ENCODE results near the gene C3orf18. TPM values are rescaled to one million over a fixed set of nuclear protein-coding genes. Genes with fewer than 3 reads are reported as not detected.
A peak's percentile ranks its signal among the peaks of the same experiment; 100 is the strongest.

C3orf18 gene
- polyA plus RNA-seq, 1 donor: 19.4 TPM

GRCh38 chr3:50580683-50581458 lies 13.3 kb upstream of the C3orf18 start:
- no peak for DNase-seq

DNA sequence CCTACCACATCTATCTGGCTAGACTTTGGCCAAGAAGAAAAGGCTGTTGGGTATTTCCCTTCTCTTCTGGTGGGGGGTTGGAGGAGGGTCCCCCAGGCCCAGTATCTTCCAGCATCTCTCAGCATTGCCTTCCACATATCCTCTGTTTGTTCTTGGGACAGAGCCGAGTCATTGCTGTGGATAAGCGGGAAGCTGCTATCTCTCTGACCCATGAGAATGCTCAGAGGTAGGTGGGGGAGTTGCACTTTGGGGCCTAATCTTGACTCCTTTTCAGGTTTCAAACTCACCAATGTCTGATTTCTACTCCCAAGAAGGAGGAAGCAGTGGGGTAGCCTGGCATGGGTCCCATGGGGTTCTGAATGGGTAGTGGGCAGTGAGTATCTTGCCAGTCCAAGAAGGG lies 9.8 kb upstream of the C3orf18 start:
- DNase-seq: no peak

DNA sequence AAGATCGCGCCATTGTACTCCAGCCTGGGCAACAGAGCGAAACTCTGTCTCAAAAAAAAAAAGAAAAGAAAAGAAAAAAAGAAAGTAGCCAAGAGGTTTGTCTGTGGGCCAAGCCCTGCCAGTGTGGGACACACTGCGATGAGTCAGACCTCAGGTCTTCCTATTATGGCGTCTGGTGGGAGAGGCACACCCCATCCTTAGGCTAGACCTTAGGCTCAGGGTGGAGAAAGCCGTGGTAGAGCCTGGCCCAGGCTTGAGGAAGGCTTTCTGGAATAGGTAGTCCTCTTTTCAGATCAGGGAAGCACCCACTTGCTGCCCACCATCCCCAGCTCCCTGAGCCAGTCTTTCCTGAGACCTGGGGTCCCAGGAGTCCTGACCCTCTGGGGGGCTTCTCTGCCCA lies 7.8 kb upstream of the C3orf18 start:
- DNase-seq: no peak

GRCh38 chr3:50574444-50574831 lies 6.9 kb upstream of the C3orf18 start:
- DNase-seq: no peak

DNA sequence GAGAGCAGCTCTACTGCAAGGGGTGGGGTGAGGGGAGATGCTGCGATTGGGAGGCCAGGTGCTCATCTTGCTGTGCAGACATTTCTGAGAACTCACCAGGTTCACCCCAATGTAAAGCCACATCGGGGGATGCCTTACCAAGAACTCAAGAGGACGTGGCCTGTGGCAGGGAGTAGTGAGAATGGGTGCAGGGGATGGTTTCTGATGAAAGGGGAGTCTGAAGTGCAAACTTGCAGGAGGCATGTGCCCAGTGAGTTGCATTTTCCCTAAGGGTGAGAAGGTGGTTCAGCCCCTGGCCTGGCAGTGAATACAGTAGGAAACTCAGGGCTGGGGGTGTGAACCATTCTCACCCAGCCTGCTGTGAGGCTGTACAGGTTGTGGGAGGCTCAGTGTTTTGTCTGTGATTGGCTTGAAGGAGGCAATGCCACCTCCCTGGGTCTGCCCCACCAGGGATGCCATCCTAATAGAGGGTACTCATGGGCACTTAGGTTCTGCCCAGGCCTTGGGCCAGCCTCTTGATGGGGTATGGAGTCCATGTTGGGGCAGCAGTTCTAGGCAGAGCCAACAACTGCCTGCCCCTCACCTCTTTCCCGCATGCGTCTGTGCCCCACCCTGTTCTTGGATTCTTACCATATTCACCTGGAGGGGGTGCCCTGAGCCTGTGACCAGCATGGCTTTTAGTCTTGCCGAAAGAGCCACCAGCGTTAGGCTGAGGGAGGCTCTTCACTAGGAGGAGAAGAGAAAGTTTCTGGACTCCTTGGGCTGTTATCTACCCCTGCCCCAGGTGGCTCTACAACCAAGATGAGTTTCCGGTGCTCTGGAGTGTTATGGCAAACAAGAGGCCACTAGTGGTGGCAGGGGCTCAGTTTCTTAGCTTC lies 6.3 kb upstream of the C3orf18 start:
- no peak for DNase-seq

- no peak for DNase-seq
Measured at GRCh38 chr3:50572801-50573371, 5.3 kb upstream of the C3orf18 start.

DNA sequence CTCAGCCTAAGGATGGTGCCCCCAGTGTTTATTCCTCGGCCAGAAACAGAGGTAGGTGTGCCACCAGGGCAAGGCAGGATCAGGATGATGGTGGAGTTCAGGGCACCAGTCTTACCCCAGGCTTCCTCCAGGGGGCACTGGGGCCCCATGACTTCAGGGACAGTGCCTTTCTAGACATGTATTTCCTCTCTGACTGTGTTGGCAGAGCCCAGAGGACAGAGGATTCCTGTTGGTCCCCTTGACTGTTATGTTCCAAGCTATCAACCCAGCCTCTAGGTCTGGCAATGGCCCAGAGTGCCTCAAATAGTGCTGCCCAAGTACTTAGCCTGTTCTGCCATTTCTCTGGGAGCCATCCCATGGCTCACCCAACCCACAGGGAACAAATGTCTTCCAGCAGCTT lies 4.6 kb upstream of the C3orf18 start:
- DNase-seq: peak; percentile 70

DNA sequence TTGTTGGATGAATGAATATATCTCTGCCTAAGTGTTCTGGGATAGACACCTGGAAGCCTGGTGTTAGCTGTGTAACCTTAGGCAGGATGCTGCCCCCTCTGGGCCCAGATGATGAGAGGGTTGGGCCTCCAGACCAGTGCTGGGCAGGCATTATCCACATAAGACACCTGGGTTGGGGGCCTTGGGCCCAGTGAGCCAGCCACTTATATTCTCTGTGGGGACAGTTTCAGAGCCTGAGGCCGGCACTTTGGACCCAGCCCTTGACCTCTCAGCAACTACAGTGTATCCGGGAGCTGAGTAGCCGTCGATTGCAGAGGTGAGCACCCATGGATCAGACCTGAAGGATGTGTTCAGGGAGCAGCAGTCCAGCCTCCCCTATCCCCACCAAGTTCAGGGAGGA lies 3.9 kb upstream of the C3orf18 start:
- no peak for DNase-seq

DNA sequence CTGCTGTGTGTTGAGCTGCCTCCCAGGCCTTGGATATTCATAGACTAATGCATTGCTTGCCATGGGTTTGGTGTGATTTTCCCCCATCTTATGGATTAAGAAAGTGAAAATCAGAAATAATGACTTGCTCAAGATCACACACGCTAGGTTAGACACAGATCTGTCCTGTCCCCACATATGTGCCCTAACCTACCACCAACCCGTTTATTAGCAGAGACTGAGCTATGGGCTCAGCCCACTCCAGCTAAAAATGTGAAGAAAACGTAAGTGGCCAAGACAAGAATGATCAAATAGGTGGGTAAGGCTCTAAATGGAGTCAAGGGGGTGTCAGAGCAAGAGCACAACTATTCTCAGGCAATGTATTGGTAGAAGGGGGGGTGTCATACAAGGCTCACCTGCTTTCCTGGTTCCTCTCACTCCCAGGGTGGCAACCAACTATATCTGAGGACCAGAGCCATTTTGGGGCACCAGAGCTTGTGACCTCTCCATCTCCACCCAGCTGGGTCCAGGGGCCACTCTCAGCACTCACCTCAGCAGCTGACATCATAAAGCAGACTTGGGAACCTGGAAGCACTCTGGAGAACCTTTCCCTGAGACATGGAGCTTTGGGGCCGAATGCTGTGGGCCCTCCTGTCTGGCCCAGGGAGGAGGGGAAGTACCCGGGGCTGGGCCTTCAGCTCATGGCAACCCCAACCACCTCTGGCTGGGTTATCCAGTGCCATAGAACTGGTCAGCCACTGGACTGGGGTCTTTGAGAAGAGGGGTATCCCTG lies 3.1 kb upstream of the C3orf18 start:
- DNase-seq: no peak

GRCh38 chr3:50568947-50569749 lies 1.6 kb upstream of the C3orf18 start, which contains the start of gene HEMK1:
HEMK1 (plus strand) TSS chr3:50569522; CDS start chr3:50571105, 1,583 bp downstream.
- DNase-seq: peak; percentile 96

DNA sequence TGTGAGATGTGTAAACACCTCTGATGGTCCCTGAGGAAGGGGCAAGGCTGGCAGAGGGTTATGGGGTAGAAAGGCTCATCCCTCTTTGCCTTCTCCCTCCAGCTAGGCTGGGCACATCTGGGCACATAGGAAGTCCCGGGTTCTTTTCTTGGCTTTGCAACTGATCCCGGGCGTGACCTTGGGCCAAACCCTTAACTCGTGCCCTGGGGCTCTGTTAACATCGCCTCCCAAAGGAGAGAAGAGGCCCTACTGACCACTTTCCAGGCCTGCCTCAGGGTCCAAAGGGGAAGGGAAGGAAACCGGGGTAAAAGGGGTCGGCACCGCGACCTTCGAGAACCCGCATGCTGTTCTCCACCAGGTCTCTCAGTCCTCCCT lies 549 bp downstream of the C3orf18 start:
- no peak for DNase-seq

DNA sequence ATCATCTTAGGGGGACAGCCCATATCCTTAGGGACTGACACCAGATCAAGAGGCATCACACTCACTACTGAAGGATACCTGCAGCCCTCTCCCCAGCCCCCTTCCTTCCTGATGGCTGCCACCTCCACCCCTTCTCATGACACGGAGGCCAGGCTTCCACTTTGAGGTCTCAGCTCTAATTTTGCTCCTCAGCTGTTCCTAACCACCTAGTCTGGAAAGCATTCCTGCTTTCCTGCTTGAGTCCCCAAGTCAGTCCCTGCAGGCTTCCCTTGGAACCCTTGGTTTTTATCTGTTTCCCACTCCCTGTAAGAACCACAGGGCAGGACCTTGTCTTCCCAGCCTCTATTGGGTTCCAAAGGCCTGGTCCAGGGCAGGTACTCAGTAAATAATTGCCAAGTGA lies 3.2 kb downstream of the C3orf18 start:
- DNase-seq: no peak

GRCh38 chr3:50563867-50564266 lies 3.7 kb downstream of the C3orf18 start:
- no peak for DNase-seq

GRCh38 chr3:50562861-50563260 lies 4.7 kb downstream of the C3orf18 start:
- no peak for DNase-seq

GRCh38 chr3:50559702-50560101 lies 7.8 kb downstream of the C3orf18 start:
- no peak for DNase-seq

DNA sequence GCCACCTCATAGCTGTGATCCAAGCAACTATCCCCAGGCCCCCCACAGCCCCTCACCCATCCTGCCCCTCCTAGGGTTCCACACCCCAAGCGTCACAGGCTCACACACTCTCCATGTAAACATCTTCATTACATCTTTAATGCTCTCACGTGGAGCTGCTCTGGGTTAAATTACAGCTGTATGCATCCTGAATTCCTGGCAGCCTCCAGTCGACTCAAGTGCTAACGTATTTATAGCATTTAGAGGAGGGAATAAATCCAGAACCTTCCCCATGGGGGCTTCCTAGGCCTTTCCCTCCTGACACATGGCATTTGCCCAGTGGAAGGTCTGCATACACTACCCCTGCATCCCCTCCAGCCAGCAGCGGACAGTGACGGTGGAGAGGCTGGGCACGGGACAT lies 9.6 kb downstream of the C3orf18 start:
- DNase-seq: no peak

- DNase-seq: no peak
Measured at GRCh38 chr3:50557106-50557505, 10.4 kb downstream of the C3orf18 start.

DNA sequence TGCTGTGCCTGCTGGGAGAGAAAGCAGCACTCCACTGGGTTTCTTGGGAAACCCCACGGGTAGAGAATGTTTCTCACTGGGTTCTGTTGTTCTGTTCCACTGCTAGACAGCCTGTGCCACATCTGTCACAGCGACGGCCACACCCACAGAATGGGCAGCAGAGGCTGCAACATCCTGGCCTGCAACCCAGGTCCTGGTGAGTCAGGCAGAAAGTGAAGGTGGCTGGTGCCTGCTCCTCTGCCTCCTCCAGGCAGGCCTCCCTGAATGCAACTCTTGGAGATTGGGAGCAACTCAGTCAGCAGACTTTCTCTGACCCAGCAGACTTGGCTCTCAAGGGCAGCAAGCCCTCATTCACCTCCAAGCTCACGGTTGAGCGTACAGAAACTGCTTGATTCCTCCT lies 13.0 kb downstream of the C3orf18 start:
- DNase-seq: no peak

GRCh38 chr3:50552598-50552997 lies 14.9 kb downstream of the C3orf18 start:
- no peak for DNase-seq

DNA sequence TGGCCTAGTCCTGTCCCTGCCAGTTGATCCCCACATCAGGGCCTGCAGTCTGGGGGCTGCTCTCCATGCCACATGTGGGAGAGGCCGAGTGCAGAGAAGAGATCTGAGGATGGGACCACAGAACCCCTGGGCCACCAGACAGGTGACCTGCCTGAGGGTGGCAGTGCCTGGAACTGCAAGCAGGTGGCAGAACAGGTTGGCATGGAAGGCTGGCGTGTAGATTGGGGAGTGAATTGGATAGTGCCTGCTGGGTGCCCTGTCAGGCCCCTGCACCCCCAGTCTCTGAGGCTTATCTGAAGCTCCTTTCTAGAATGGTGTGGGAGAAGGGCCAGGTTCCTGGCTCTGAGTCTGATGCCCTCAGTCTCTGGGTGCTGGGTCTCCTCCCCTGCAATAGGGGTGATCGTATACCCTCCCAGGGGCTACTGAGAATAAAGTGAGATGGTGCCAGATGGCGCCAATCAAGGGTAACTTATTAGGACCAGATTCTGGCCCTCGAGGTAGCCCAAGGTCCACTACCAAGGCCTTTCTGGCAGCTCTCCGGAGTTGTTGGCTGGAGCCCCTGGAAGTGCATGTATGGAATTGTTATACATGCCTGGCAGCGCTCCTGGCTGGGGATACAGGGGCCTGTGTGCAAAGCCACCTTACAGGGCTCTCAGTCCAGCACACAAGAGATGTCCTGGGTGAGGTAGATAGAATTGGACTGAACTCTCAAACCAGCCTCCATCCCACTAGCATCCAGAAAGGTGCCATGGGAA lies 15.7 kb downstream of the C3orf18 start:
- DNase-seq: no peak

Measured in left kidney (tissue), 2 donors.